IPS-NIHi7 (cell line): Measurements from ENCODE around the gene SAG.

ENCODE experiments used
- DNase-seq: peaks from one replicate; pipeline ENCODE4 v3.0.0; 2012; ENCODE audit warnings: mixed read lengths; ENCODE audit errors: extremely low spot score

The SAG gene

GRCh38 chr2:233288663-233289062 is 19.0 kb upstream of the SAG start:
- no peak for DNase-seq

GRCh38 chr2:233289648-233290047 is 18.0 kb upstream of the SAG start:
- no peak for DNase-seq

GRCh38 chr2:233290051-233290845 is 17.4 kb upstream of the SAG start:
- DNase-seq: no peak

GRCh38 chr2:233295891-233296290 is 11.7 kb upstream of the SAG start:
- DNase-seq: no peak

GRCh38 chr2:233297076-233297475 is 10.5 kb upstream of the SAG start:
- DNase-seq: no peak

- no peak for DNase-seq
Measured at GRCh38 chr2:233300401-233300800, 7.2 kb upstream of the SAG start.

- no peak for DNase-seq
Measured at GRCh38 chr2:233301248-233301647, 6.4 kb upstream of the SAG start.

GRCh38 chr2:233301811-233302210 is 5.8 kb upstream of the SAG start:
- DNase-seq: no peak

- DNase-seq: peak; percentile 77
Measured at GRCh38 chr2:233303252-233303651, 4.4 kb upstream of the SAG start.

GRCh38 chr2:233311241-233311926 is 3.8 kb downstream of the SAG start:
- no peak for DNase-seq

- no peak for DNase-seq
Measured at GRCh38 chr2:233312874-233313273, 5.3 kb downstream of the SAG start.

GRCh38 chr2:233314180-233314925 is 6.7 kb downstream of the SAG start:
- no peak for DNase-seq

GRCh38 chr2:233317196-233317943 is 9.8 kb downstream of the SAG start:
- no peak for DNase-seq

GRCh38 chr2:233319256-233319655 is 11.6 kb downstream of the SAG start:
- DNase-seq: no peak

- DNase-seq: no peak
Measured at GRCh38 chr2:233320470-233320869, 12.9 kb downstream of the SAG start.

GRCh38 chr2:233321166-233321565 is 13.6 kb downstream of the SAG start:
- DNase-seq: no peak

- DNase-seq: peak; percentile 30
Measured at GRCh38 chr2:233323851-233324250, 16.2 kb downstream of the SAG start.

- DNase-seq: no peak
Measured at GRCh38 chr2:233325256-233325655, 17.6 kb downstream of the SAG start.

GRCh38 chr2:233325814-233326213 is 18.2 kb downstream of the SAG start:
- DNase-seq: no peak

GRCh38 chr2:233326500-233326899 is 18.9 kb downstream of the SAG start:
- no peak for DNase-seq

GRCh38 chr2:233328922-233329321 is 21.3 kb downstream of the SAG start:
- no peak for DNase-seq
